Thyroid gland (tissue), 4 donors: ENCODE results near the gene KIF18A.

Experiments used
- CTCF ChIP-seq, 6 experiments: fragments of 200-600 bp in 3 of 6; fragments of 450-650 bp in 3 of 6; sonication (generic) in 3 of 6; IDR thresholded peaks; one replicate each; pipeline ENCODE4 v1.5.1; 2016 to 2019; ENCODE audit warnings: antibody characterized with exemption in 6 of 6, mild to moderate bottlenecking in 2 of 6, inconsistent platforms in 1 of 6, moderate library complexity in 1 of 6
- POLR2A ChIP-seq, 2 donors: fragments of 450-650 bp; IDR thresholded peaks; one replicate each; pipeline ENCODE4 v1.6.1; 2017; ENCODE audit warnings: antibody characterized with exemption in 2 of 2, mild to moderate bottlenecking in 2 of 2, moderate library complexity in 1 of 2

GRCh38 chr11:28153586-28153985 is 45.6 kb upstream of the KIF18A start:
- TF ChIP-seq CTCF (IDR thresholded peaks at IDR 0.05) (no peak), POLR2A (IDR thresholded peaks at IDR 0.05) (no peak)
